GM12872 (cell line): ENCODE data around the gene HTR2B.

Experiments used
- CTCF ChIP-seq: IDR thresholded peaks from 3 replicates; pipeline ENCODE4 v1.5.1; 2011; ENCODE audit warnings: low read depth, mild to moderate bottlenecking, low read length, moderate library complexity; ENCODE audit not compliant: insufficient read depth

HTR2B gene

GRCh38 chr2:231163414-231164095 lies 38.7 kb upstream of the HTR2B start:
- TF ChIP-seq CTCF: no peak

DNA sequence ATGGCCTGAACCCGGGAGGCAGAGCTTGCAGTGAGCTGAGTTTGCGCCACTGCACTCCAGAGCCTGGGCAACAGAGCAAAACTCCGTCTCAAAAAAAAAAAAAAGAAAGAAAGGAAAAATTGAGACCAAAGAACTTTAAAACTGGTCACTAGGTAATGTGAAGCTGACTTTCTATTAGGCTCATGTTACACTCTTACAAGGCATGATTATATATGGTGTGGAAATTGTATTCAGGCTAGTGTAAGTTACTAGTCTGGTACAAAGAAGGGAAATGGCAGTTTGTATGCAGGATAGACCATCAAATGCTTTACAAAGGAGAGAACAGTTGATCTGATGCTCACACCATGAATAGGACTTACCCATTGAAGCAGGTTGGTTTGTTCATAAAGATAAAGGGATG lies 38.2 kb upstream of the HTR2B start:
- TF ChIP-seq CTCF: no peak

- no peak for TF ChIP-seq CTCF
Observed at GRCh38 chr2:231161877-231162329, 37.1 kb upstream of the HTR2B start.

GRCh38 chr2:231161252-231161839 lies 36.5 kb upstream of the HTR2B start:
- TF ChIP-seq CTCF: no peak

GRCh38 chr2:231160701-231161100 lies 35.9 kb upstream of the HTR2B start:
- no peak for TF ChIP-seq CTCF

- no peak for TF ChIP-seq CTCF
Observed at GRCh38 chr2:231159306-231159705, 34.5 kb upstream of the HTR2B start.

DNA sequence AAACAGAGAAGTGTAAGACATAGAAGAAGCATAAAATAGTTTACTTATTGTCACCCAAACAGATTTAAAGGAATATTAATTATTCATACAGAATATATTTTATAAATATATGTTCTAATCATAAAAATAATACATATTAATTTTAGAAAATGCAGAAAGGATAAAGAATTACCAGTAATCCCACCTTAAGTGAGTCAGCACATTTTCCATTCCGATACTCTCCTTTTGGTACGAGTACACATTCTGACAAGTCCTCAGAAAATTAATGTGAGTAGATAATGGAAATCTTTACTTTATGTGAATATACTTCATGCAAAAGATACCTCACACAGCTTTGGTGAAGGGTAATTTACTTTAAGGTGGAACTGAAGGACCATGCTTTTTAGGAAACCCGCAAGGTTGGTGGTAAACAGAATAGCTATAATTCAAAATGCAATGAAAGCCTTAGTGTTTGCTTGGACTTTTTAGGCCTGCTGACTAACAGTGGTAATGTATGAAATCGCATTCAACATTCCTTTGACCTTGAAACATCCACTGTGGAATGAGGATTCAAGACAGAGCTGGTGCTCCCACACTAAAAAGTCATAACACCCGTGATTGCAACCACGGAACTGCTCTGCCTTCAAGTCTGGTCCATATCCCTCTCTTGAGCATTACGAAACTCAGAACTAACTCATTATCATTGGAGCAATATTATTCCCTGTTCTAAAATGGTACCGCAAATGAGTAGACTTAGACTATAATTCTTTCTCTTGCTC lies 28.1 kb upstream of the HTR2B start:
- no peak for TF ChIP-seq CTCF
